HG03571 (cell line): ENCODE measurements around the gene PRPF18.

Experiments used
- ATAC-seq: cut with Tn5 transposase; IDR thresholded peaks from one replicate; pipeline ENCODE4 v1.9.1; 2021; ENCODE audit not compliant: unreplicated experiment

Gene PRPF18

DNA sequence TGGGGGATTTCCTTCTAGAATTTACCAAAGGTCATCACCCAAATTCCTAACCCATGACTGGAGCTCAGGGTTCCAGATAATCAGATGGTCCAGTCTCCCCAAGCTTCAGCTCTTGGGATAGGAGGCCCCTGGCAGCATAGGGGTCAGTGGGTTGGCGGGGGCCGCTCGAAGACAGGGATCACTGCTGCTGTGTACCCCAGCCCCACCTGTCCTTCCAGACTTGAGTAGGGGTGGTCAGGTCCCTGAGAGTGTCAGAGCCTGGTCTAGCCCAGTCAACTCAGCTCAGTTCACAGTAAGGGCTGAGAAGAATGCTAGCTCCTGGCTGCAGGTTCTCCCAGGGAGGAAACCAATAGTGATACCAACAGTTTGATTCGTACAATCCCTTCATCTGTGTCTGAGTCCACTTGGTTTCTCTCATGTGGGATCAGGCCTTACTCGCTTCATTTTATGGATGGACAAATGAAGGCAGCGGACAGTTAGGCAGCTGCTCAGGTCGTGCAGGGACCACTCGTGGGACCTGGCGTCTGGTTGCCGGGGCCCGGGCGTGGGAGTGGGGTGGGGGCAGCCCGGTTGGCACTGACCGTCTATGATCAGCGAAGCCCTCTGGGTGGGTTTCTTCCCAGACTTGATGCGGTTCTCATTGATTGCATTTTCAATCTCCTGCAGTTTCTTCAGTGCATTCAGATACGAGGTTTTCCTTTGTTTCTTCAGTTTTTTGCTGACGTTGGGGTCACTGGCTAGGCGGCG lies 78.9 kb downstream of the PRPF18 start:
- no peak for ATAC-seq

DNA sequence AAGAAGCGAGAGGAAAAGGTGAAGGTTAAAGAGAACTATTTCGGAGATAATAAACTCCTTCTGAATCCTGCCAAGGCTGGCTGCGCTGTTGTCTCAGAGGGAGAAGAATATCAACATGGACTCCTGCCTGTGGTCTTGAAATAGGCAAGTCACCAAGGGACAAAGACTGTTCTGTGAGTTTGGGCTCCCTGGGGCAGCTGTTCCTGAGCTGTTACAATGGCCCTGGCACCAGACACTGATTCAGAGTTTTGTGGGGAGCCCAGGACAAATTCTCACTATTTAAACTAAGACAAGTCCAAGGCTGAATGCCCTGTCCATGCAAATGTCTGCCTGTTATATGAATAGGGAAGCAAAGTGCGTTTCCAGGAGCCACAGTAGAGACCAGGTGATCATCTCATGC lies 81.4 kb downstream of the PRPF18 start:
- ATAC-seq, result no peak

DNA sequence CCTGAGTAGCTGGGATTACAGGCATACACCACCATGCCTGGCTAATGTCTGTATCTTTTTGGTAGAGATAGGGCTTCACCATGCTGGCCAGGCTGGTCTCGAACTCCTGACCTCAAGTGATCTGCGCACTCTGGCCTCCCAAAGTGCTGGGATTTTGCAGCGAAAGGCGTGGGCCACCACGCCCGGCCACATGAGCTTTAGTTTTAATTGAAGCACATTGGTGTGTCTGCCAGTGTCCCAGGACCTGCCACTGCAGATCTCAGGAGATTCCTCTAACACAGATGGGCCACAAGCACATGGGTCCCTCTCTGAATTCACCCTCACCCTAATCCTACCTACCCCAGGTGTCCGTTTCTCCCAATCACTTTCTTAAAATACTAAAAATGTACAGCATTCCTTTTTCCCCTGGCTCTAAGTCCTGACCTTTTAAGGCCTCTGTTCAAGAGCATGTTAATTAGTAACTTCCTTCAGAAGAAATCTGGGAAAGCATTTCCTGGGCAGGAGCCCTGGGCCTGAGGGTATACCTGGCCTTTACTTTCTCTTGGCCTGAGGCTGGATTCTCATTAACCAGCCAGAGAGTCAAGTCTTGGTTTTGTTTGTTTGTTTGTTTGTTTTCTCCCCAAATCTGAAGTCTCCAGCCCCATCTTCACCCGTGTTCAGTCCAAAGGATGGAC lies 82.6 kb downstream of the PRPF18 start:
- no peak for ATAC-seq

DNA sequence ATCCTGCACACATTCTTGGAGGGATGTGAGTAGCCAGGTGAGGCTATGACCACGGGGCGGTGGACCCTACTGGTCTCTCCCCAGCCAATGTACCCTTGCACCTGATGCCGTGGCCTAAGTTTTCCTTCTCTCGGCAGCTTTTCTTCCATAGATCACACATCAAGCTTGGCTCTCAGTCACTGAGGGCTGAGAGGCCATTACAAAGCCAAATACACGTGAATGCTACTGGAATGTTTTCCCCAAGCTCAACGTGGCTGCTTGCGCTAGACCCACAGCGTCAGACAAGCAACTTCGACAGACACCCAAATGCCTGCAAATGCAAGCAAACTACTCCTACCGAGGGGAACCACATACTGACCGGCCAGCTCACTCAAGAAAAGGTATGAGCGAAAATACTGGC lies 83.1 kb downstream of the PRPF18 start:
- ATAC-seq, result no peak

DNA sequence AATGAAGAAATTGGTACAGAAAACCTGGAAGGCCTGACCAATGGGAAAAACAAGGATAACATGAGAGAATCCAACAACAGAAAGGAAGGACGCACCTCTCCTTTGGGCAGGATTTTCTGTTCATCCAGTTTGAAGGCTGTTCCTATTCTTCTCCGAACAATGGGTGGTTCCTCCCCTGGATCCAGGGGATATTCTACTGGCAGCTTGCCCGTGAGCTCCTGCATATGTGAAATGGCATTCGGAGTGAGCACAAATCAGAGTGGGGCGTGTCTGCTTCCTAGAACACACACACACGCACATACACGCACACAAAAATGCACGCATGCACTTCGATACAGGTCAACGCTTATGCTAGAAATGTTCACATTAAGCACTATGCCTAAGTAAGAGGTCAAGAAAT lies 83.5 kb downstream of the PRPF18 start:
- ATAC-seq, result no peak

DNA sequence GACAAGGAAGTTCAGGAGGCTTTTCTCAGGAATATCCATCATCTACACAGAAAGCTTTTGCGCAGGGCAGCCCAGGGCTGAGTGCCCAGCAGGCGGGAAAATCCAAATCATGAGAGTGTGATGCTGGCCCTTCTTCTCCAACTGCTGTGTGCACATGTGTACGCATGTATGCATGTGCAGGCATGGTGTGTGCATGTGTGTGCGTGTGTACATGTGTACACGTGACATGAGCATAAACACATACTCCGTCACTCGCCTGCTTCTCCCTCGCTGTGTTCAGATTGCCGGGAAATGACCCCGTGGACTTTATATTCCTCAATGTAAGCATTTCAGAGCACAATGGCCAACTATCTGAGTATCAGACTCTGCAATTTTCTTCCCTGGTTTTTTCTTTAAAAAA lies 85.1 kb downstream of the PRPF18 start:
- no peak for ATAC-seq

DNA sequence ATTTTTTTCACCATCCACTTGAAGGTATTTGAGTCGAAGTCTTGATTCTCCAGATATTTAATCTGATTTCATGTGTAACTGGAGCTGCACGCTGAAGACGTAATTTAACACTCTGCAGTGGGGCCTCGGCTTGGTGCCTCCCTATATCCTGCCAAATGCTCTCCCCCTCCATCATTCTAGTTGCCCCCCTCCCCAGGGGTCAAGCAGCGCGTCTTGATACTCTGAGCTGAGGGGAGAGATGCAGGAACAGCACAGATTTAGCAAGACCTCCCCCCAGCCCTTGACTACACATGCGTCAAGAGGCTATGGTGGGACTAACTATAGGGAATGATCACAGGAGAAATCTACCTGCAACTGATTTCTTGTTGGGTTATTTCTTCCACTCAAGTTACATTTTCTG lies 85.8 kb downstream of the PRPF18 start:
- ATAC-seq, result no peak

DNA sequence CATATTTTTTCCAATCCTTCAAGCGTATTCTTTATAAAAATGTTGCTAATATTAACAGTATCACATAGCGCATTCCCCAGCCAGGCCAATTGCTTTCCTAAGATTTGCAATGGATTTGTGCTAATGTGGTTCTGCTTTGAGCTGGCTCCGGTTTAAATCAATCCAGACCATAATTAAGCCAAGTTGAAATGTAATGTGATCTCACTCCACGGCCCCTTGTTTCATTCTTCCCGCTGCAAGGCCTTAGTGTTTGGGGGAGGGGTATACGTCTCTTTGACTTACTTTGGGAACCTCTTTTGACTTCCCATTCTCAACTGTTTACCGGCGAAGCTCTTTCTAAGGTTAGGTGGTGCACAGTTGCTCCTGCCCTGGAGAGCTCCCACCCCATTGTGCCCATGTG lies 86.4 kb downstream of the PRPF18 start:
- no peak for ATAC-seq

DNA sequence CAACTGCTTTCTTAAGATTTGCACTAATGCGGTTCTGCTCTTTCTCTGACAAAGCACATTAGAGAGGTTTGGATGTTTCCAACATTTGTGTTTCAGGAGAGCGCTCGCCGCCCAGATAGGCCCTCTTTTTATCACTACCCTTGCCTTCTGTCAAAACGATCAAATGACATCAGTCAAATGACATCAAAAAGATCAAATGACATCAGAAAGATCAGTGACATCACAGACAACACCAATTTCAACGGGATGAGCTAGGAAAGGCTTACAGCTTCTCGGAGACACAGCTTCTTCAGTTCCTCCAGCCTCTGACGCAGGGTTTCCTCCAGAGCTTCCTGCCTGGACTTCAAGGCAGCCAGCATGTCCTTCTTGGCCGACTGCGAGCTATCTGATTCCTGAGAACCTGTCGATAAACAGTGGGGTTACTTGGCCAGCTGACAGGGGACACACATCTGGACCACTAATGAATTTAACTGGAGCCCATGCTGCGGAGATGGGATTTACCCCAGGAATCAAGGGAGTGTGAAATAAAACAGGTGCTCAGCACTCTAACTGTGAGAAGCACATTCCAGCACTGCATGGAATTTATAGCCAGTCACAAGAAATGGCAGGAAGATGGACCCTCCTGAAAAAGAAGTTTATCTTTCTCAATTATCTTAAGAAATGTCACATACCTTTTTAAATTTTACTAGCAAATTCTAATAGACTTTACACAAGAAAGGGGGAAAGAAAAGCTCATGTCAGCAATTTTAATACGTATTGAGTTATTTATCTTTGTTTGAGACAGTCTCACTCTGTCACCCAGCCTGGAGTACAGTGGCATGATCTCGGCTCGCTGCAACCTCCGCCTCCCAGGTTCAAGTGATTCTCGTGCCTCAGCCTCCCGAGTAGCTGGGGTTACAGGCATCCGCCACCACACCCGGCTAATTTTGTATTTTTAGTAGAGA lies 88.2 kb downstream of the PRPF18 start:
- no peak for ATAC-seq

DNA sequence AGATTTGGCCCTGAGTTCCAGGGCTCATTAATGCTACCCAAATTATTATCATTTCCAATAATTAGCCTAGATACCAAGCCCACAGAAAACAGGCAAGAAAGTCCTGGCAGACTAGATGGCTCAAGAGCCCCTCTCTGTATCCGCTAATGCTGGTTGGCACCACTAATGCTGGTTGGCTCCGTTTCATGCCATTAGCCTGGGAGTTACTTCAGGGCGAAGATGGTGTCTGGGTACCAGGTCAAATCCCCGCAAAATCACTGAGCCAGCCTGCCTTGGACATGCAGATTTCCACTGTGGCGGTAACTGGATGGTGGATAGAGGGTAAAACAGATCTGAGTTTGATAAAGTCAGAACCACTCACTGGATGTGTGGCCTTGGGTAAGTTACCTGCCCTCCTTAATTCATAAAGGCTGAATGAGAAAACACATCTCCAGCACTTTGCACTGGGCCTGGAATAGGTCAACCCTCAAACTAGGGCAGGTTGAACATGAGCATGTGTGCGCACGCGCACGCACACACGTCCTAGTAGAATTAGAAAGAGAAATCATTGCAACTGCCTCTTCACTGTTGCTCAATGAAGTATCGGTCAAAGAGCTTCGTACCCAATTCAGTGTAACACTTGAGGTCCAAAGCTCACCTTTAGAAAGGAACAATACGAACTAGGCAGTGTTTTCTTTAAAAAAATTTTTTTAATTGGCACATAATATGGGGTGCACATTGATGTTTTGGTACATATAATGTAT lies 91.5 kb downstream of the PRPF18 start:
- no peak for ATAC-seq
